ENCODE data around the gene SLC2A13.
"Not testable (repeated sequence)": the region's sequence is repeated elsewhere in the genome, so short reads cannot be mapped to it uniquely, and the experiment has no call there.

Gene SLC2A13

DNA sequence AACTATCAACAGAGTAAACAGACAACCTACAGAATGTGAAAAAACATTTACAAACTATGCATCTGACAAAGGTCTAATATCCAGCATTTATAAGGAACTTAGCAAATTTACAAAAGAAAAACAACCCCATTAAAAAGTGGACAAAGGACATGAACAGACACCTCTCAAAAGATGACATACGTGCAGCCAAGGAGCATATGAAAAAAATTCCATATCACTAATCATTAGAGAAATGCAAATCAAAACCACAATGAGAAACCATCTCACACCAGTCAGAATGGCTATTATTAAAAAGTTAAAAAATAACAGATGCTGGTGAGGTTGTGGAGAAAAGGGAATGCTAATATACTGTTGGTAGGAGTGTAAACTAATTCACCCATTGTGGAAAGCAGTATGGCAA, 257.7 kb downstream of the SLC2A13 start:
- not testable (repeated sequence) for DNase-seq

DNA sequence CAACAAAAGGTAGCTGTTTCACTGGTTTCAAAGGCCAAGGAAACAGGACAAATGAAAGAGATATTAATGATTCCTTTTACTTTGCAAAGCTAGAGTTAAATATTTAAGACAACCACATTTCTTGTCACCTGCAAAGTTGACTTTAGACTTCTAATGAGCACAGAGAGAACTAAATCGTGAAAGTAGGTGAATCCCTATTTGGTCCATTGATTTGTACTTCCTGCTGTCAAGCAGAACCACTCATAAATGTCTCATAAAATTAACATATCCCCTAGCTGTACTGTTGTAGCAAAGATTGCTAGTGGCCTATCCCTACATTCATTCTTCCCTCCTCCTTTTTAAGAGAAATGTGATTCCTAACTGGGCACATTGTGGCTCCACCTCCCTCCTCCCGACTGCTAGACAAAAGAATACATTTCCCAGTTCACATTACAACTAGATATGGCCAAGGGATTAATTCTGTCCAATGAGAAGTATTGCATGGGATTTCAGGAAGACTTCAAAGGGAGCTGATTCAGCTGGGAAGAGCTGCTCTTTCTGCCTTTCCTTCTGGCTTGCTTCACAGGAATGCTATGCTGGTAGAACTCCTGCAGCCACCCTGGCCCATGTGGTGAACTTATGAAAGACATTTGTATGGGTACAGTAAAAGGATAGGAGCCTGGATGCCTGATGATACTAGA, 258.8 kb downstream of the SLC2A13 start:
- no peak for DNase-seq

DNA sequence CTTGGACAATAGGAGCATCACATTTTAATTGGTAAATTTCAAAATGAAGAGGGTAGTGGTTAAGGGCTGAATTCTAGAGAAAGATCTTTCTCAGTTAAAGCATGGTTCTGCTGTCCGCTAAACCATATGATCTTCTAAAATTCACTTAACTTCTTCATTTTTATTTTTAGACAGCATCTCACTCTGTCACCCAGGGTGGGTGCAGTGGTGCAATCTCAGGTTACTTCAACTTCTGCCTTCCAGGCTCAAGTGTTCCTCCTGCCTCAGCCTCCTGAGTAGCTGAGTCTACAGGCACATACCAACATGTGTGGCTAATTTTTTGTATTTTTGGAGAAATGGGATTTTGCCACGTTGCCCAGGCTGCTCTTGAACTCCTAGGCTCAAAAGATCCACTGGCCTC, 259.6 kb downstream of the SLC2A13 start:
- no peak for DNase-seq

DNA sequence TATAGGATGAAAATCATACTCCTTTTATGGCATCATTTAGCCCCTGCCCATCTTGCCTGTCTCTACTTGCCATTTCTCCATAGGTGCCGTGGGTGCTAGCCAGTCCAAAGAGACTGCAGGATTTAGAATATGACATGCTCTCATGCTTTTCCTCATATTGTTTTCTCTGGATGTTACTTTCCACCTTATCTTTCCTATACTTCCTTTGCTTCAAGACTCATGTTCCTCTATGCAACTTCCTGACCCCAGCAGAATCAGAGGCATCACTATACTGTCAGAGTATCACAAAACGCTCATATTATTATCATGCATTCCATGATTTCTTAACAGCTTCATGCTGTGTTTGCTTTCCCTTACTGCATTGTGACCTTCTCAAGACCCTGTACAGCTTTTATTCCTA, 265.5 kb downstream of the SLC2A13 start:
- DNase-seq, result no peak

DNA sequence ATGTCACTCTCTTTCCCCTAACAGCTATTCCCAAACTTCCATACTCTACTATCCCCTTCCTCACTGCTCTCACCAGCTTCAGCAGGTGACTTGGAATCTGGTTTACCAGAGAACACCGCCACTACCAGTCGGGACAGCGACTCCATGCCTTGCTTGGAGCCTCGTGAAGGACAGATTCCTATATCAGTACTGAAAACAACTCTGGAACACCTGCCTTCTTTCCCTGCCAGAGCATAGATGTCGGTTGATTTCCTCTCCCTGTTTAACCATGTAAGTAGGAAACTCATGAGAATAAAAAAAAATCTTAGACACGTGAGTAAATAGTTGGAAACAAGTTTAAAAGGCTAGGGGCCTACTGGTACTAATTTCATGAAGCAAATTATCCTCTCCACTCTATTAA, 266.8 kb downstream of the SLC2A13 start:
- DNase-seq, result no peak

DNA sequence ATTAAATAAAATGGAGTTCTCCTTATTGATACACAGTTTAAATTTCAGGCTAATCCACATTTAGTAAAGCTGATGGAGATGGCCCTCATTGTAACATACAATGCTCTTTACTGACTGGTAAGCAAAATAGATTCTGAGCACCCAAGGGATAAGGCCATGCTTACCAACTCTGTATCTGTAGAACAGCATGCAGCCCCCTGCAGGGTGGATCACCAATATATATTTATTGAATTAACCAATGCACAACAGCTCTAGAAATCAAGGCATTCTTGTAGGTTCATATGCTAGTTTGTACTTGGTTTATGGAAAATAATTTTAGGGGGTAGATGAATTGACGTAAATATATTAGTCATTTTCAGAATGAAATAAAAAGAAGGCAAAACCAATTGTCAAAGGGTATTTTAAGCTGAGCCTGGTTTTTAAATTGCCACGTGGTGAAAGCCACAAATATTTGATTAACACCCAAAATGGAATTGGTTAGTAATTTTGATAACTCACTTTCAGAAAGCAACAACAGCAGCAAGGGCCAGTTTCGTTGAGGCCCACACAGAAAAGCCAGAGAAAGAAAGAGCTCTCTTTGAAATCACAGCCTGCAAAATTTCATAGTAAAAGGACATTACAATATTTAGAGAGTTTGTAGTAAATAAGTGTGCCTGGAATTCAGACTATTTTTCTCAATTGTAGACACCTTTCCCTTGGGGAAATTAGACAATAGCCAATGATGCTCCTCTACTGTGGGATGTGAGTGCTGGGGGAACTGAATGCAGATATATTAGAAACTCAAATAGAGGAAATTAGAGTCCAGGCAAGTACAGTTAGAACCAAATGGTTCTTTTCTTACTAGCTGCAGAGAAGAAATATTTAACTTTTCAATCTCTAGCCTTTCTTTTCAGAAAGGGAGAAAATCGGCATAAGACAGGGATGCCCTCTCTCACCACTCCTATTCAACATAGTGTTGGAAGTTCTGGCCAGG, 270.1 kb downstream of the SLC2A13 start:
- no peak for DNase-seq

DNA sequence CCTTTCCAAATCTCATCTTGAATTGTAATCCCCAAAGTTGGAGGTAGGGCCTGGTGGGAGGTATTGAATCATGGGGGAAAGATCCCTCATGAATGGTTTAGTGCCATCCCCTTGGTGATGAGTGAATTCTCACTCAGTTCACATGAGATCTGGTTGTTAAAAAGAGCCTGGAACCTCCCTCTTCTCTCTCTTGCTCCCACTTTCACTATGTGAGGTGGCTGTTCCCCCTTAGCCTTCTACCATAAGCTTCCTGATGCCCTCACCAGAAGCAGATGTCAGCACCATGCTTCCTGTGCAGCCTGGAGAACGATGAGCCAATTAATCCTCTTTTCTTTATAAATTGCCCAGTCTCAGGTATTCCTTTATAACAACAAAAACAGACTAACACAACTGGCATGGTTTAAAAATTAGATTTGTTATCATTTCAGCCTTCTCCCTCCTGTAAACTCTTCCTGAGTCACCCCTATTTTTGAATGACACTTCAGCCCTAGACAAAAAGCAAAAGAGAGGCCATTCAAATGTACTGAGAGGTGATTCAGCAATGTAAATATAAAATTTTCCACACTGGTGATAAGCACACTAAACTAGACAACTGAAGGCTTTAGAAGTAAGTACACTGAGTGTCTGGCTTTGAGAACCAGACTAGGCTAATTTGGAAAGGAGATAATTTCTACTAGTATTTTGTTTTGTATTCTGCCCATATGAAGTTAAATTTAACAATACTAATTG, 274.1 kb downstream of the SLC2A13 start:
- no peak for DNase-seq

DNA sequence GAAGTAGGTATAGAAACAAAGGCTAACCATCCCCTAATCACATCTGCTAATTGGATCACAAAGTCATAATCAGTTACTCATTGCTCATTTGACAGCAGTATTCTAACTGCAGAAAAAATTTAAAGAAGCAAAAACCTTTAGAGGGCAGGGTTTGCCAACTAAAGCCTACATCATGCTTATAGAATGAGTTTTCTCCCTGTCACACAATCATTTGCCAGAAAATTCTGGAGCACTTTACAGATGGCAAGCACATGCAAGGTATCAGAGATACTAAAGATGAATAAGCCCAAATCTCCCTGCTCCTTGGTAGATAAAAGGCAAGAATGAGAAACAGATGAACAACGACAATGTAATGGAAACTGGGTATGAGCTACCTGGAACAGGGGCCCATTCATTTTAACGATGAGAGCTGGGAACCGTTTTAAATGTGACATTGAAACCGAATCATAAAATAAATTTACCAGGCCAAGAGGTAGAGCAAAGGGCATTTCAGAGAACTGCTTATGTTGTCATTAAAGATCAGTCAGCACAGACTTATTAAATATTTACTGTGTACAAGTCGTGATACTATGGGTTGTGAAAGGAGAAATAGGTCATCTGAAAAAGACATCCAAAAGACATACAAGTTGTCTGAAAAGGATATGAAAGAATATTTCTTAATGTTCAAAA, 274.9 kb downstream of the SLC2A13 start:
- no peak for DNase-seq

DNA sequence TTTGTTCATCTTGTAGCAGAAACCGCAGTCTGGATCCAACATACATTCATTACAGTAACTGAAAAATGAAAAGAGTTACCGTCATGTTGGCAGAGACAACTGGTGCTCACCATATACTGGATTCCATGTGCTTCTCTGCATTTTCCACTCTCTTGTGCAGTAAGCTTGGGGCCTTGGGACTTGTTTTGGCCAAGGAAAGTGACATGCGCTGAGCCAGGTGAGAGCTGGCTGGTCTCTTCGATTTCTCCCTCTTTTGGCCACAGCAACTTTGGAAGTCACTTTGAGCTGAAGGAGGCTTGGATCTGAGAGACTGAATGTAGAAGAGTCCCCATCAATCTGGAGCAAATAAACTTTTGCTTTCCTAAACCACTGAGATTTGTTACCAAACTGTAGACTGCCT, 275.7 kb downstream of the SLC2A13 start:
- no peak for DNase-seq

DNA sequence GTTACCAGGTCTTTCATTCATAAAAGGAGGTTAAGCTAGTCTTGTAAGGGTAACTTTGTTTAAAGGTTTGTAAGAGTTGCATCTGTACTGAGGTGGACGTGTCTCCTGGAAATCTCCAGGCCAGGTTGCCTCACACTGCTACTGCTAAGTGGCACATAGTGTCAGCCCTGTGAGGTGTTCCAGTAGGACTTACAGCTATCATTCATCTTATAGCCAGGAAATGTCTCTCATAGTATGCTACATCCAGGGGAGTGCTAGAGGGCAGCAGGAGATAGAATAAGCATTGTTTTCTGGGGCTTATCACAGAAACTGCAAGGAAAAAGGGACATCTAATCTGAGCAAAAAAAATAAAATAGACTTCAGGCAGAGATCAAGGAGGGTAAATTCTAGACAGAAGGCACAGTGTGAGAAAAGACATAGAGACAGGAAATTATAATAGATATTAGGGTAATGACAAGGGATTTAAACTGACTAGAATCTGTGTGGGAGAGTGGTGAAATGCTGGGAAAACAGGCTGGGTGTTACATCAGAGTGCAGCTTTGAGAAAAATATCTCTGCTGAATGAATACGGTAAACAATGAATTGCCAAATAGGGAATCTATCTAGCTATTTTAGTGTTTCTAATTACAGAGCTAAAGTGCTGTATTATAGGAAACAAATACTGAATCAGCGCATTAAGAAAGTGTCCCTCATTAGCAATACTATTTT, 281.2 kb downstream of the SLC2A13 start:
- DNase-seq, result no peak

DNA sequence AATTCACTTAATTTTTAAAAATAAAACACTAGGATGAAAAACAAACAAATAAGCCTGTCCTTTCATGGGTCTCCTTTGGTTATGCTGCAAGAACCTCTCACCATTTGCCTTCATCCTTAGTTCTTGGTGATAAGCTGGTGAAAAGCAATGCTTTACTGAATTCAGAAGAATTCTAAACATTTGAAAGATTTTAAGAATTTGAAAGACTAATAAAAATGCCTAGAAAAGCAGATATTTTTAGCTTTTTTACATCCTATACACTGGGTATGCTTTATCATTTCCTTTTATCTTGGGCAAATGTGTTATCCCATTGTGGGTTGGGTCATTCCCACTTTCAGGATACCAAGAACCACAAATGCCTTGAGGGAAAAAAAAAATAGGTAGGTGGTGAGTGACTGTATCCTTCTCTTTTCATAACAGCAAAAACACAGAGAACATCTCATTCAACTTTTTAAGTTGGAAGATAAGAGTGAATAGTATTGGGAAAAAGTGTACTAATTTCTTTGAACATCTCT, 289.2 kb downstream of the SLC2A13 start:
- no peak for DNase-seq

DNA sequence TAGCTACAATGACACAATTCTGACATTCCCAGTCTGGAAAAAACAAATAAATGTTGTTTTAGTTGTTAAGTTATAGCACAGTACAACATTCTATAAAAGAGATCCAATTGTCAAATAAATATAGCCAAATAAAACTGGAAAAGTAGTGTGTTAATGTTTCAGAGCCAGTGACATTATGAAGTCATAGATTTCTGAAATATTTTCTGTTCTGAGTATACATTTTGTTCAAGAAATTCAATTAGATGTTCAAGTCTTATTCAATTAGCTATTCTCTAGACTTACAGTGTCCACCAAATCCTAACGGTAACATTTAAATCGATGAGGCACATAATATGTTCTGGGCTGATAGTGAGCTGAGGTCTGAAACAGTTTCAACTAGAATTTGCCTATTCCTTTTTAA, 290.1 kb downstream of the SLC2A13 start:
- DNase-seq, result no peak

DNA sequence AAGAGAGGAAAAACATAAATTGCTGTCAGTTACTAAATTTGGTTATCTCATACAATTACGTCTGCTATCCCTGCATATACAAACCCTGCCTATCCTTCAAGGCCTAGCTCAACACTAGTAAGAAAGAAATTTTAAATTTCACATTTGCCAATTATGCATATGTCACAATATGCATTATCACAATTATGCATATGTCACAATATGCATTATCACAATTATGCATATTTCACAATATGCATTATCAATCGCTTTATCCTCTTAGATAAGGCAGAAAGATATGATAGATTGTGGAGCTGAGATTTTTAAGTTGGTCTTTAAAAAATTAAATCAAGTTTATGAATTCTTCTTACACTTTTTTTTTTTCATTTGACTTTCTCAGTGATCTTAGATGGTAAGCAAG, 291.3 kb downstream of the SLC2A13 start:
- DNase-seq, result no peak

DNA sequence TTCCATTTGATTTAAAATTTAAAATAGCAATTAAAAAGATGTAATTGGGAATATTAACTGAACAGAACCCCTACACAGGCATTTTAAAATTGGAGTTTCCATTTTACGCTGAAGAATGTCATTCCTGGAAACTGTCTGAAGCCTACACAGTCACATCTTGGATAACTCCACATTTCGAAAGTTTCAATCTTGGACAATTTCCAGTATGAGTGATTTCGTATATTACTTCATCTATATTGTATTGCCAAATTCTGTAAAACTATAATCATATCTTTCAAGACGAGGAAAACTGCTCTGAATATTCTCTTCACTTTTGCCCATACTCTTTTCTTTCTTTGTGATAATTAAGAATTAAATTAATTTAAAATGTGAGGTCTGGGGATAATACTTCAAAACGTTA, 292.1 kb downstream of the SLC2A13 start:
- DNase-seq, result no peak

DNA sequence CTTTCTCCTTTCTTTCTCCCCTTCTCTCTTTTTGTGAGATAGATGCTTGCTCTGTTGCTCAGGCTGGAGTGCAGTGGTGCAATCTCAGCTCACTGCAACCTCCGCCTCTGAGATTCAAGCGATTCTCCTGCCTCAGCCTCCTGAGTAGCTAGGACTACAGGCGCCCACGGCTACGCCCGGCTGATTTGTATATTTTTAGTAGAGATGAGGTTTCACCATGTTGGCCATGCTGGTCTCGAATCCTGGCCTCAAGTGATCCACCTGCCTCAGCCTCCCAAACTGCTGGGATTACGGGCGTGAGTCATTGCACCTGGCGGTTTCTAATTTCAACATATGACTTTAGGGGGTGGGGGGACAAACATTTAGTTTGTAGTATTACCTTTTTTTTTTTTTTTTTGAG, 293.4 kb downstream of the SLC2A13 start:
- DNase-seq, result not testable (repeated sequence)

DNA sequence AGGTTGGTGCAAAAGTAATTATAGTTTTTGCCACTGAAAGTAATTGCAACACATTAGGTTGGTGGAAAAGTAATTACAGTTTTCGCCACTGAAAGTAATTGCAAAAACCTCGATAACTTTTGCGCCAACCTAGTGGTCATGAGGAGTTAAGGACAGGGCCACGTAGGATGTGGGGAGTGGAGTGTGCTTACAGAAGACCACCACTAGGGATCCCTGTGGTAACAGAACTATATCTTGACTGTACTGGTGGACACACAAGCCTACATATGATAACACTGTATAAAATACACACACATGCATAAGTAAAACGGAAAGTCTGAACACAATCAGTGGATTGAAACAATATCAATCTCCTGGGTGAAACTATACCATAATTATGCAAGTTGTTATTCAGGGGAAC, 298.8 kb downstream of the SLC2A13 start:
- DNase-seq, result no peak

DNA sequence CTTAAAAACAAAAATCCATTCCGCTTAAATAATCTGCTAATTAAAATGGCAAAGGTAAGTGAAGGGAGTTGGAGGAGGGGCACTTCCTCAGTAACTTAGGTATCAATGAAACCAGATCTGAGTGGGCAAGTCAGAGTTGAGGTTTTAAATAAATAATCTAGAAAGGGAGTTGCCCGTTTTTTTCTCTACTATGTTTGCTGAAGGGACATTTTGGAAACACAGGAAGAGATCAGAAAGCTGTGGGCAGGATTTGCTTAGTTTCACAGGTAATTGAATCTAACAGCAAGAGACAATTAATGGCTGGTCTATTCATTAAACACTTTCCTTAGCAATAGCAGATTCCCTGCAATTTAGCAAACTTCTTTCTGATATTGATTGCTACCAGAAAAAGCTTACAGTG, 300.2 kb downstream of the SLC2A13 start:
- no peak for DNase-seq

DNA sequence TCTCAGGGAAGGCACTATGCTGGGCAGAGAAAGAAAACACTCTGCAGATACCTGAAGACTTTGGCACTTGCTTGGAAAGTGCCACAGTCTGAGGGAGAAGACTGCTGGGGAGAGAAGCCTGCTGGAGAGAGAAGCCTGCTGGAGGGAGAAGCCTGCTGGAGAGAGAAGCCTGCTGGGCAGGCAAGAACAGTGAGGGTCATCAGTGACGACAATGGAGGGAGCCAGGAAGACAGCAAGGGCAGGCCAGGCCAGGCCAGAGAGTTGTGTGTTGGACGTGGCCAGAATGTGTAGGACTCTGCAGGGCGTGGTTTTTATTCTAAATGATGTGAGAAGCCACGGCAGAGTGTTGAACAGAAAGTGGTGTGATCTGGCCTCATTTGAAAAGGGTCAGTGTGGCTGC, 301.0 kb downstream of the SLC2A13 start:
- no peak for DNase-seq

DNA sequence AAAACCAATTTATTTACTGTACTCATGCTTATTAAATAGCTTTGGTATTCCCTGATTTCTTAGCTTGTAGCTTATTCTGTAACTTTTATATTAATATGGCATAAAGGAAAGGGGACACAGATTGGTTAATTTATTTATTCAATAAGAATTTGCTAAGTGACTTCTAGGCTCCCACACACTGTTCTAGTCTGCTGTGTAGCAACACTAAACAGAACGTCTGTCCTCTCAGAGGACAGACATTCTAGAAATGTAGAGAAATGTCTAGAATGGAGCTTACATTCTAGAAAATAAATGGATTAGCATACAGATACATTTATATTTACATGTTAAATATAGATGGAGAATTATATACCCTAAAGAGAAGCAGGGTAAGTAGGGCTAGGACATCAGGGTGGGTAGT, 301.4 kb downstream of the SLC2A13 start:
- DNase-seq, result no peak

DNA sequence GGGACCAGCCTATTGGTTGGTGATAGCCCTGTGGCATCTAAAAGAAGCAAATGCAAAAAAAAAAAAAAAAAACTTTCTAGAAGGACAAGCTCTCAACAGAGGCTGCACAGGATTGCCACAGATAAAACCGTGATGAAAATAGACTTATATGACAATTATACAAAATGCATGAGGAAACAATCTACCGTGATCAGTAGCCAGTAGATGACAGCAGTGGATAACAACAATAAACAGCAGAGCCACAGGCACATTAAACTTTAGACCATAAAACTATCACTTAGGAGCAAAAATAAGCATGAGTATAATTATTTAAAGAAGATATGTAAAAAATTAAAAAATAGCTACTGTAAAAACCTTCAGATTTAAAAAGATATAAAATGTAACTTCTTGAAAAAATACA, 302.7 kb downstream of the SLC2A13 start:
- no peak for DNase-seq

DNA sequence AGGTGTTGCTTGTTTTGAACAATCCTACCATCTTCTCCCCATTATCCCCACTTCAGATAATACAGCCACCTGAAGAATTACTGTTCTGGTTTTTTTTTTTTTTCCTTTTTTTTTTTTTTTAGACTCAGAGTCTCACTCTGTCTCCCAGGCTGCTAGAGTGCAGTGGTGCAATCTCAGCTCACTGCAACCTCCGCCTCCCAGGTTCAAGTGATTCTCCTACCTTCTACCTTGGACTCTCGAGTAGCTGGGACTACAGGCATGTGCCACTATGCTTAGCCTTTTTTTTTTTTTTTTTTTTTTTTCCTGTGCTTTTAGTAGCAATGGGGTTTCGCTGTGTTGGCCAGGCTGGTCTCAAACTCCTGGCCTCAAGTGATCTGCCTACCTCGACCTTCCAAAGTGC, 306.9 kb downstream of the SLC2A13 start:
- no peak for DNase-seq

DNA sequence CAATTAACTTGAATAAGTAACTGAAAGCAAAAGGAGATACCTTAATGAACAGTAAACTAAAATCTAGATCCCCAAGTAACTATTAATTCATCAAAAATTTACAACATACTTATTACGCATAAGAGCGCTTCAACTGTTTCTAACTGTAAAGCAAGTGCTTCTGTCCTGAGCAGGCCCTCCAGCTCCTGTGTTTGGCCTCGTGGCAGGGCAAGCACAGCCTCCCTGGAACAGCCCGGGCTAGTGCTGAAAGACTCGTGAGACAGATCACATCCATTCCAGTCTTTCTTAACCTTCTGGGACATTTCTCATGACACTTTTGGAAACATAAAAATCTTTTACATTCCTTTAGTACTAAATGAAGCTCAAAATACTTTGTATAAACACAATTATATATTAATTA, 307.5 kb downstream of the SLC2A13 start:
- no peak for DNase-seq

Measured in GDM1 (cell line).